CD4-positive, alpha-beta memory T cell (primary cell): ENCODE measurements around the gene C15orf40. TPM values are rescaled to one million over a fixed set of nuclear protein-coding genes. Genes with fewer than 3 reads are reported as not detected.
A peak's percentile ranks its signal among the peaks of the same experiment; 100 is the strongest.
"Not testable (repeated sequence)": the region's sequence is repeated elsewhere in the genome, so short reads cannot be mapped to it uniquely, and the experiment has no call there.

ENCODE experiments used
- CTCF ChIA-PET: fragments of 350-600 bp; sonication (Branson Sonifier 250); formaldehyde crosslinking; loops from one replicate; lab custom pipeline; 2021; ENCODE audit warnings: inconsistent platforms; ENCODE audit not compliant: partially characterized antibody; lab: Charles Lee
- POLR2A ChIA-PET: fragments of 350-600 bp; sonication (Branson Sonifier 250); formaldehyde crosslinking; loops from one replicate; lab custom pipeline; 2021; ENCODE audit not compliant: partially characterized antibody; lab: Charles Lee
- DNase-seq, 5 donors: peaks; one replicate each; pipeline versions ENCODE4 v3.0.0 to v3.0.0-alpha.2; 2020 to 2022; ENCODE audit warnings: mixed read lengths in 1 of 5
- H3K27ac ChIP-seq: one replicate; pipeline ENCODE4 v1.7.0; 2013; ENCODE audit warnings: low read depth, low read length
- H3K27me3 ChIP-seq: 2 replicates; pipeline ENCODE4 v1.7.0; 2013; ENCODE audit warnings: mild to moderate bottlenecking, low read length, moderate library complexity; ENCODE audit not compliant: insufficient read depth
- H3K36me3 ChIP-seq: 2 replicates; pipeline ENCODE4 v1.7.0; 2013; ENCODE audit warnings: mild to moderate bottlenecking, low read length, moderate library complexity; ENCODE audit not compliant: insufficient read depth
- H3K4me1 ChIP-seq: 2 replicates; pipeline ENCODE4 v1.7.0; 2013; ENCODE audit warnings: mild to moderate bottlenecking, low read length, moderate library complexity; ENCODE audit not compliant: insufficient read depth
- H3K4me3 ChIP-seq, 2 donors: one replicate each; pipeline ENCODE4 v1.7.0; 2013; ENCODE audit warnings: low read length in 2 of 2, mild to moderate bottlenecking in 1 of 2
- H3K9me3 ChIP-seq, 2 donors: one replicate each; pipeline ENCODE4 v1.7.0; 2013; ENCODE audit warnings: low read length in 2 of 2, control low read depth in 1 of 2; ENCODE audit not compliant: control insufficient read depth in 1 of 2
- H3K27ac Mint-ChIP-seq, 7 donors: one replicate each; pipeline ENCODE4 v1.8.0; 2020 to 2021; ENCODE audit warnings: mixed read lengths in 7 of 7, mild to moderate bottlenecking in 6 of 7, inconsistent platforms in 3 of 7, moderate library complexity in 3 of 7
- H3K27me3 Mint-ChIP-seq, 2 donors: one replicate each; pipeline ENCODE4 v1.8.0; 2020 to 2021; ENCODE audit warnings: mixed read lengths in 2 of 2
- H3K36me3 Mint-ChIP-seq, 2 donors: one replicate each; pipeline ENCODE4 v1.8.0; 2020 to 2021; ENCODE audit warnings: mixed read lengths in 2 of 2, inconsistent platforms in 1 of 2, mild to moderate bottlenecking in 1 of 2
- H3K4me1 Mint-ChIP-seq, 4 donors: one replicate each; pipeline ENCODE4 v1.8.0; 2020 to 2021; ENCODE audit warnings: mixed read lengths in 4 of 4, mild to moderate bottlenecking in 1 of 4
- H3K4me3 Mint-ChIP-seq, 8 donors: one replicate each; pipeline ENCODE4 v1.8.0; 2020 to 2021; ENCODE audit warnings: mixed read lengths in 8 of 8, mild to moderate bottlenecking in 7 of 8, moderate library complexity in 6 of 8, inconsistent platforms in 3 of 8
- H3K9me3 Mint-ChIP-seq, 8 donors: one replicate each; pipeline ENCODE4 v1.8.0; 2020 to 2021; ENCODE audit warnings: mixed read lengths in 8 of 8, mild to moderate bottlenecking in 5 of 8, inconsistent platforms in 3 of 8, moderate library complexity in 1 of 8
- intact Hi-C: fragments of 100-400 bp; cut with micrococcal nuclease; formaldehyde crosslinking; loops from one replicate; pipeline ENCODE4 v1.15.1; 2023
- polyA plus RNA-seq, 2 donors: library from polyadenylated mRNA; unstranded; fragments of 300-500 nt; fragmentation: Illumina TruSeq; gene quantifications; one replicate each; pipeline ENCODE4 v1.2.3, GENCODE V29; 2021
- total RNA-seq, 2 experiments: library from RNA; stranded (reverse); gene quantifications; one replicate each; pipeline ENCODE4 v1.2.3, GENCODE V29; 2021

The C15orf40 gene
- total and polyA plus RNA-seq, 4 experiments from 2014 or later: 47.0 to 61.0 (median 49.8) TPM

DNA sequence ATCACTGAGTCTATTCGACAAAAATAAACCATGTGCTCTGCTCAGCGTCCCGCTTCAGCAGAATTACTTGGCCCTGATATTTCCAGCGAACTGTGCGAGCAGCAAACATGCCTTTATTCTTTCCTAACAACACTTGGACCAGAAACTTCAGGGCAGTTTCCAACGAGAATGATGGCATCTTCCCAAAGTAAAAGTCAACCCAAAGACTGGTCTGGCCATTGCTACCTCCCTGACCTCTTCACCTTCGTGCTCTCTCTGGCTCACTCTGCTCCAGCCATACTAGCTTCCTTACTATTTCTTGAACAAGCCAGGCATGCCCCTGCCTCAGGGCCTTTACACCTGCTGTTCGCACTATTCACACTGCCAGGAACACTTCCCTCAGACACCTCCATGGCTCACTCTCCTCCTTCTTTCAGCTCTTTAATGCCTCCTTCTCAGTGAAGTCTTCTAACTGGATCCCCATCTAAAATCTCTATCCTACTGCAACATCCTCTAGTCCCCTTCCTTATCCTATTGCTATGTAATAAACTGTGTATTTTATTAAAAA is 65.2 kb downstream of the C15orf40 start:
- Mint-ChIP-seq H3K4me1 (no peaks in the 10 kb centered on the region), H3K36me3 (no peaks in the 10 kb centered on the region), H3K27me3 (peaks cover 12 to 15% of the 10 kb centered on the region in 2 donors), H3K4me3 (no peak overlapping the region), H3K27ac (no peak overlapping the region), H3K9me3 (peaks cover 0 to 2% (median 0%) of the 10 kb centered on the region in 8 donors)
- Histone ChIP-seq H3K4me3 (no peak overlapping the region), H3K27me3 (peaks cover 15% of the 10 kb centered on the region), H3K36me3 (no peaks in the 10 kb centered on the region), H3K27ac (no peak overlapping the region), H3K9me3 (no peaks in the 10 kb centered on the region), H3K4me1 (no peaks in the 10 kb centered on the region)
- ChIA-PET POLR2A (interaction anchor here (0.6 kb wide), 1 partner anchor 145 kb away, joined by 3 read pairs; no protein-coding TSS in a partner anchor), CTCF (no interaction called here)
- no peak for DNase-seq
- intact Hi-C loops: no loop called here

DNA sequence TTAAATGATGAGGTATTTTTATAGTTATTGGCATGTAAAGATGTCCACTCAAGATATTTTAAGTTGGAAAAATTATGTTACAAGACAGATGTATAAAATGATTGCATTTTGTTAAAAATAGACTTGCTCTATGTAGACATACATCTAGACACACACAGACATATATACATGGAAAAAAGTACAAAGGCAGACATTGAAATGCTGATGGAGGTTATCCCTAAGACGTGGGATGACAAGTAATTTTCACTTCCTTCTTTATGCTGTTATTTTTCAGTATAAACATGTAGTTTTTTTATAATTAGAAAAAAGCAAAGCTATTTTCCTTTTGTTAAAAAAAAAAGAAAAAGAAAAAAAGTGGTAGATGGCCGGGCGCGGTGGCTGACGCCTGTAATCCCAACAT is 66.1 kb downstream of the C15orf40 start:
- DNase-seq: no peak
- Histone ChIP-seq H3K9me3 (no peaks in the 10 kb centered on the region), H3K4me3 (no peak overlapping the region), H3K4me1 (no peaks in the 10 kb centered on the region), H3K36me3 (no peaks in the 10 kb centered on the region), H3K27ac (no peak overlapping the region), H3K27me3 (peaks cover 6% of the 10 kb centered on the region)
- H3K4me3 Mint-ChIP-seq: no peak overlapping the region
- peaks cover 15% of the 10 kb centered on the region in 2 donors for H3K27me3 Mint-ChIP-seq
- peaks cover 0 to 2% (median 0%) of the 10 kb centered on the region in 8 donors for H3K9me3 Mint-ChIP-seq
- no peaks in the 10 kb centered on the region for H3K36me3 Mint-ChIP-seq
- CTCF ChIA-PET: no interaction called here
- no peak overlapping the region for H3K27ac Mint-ChIP-seq
- POLR2A ChIA-PET: no interaction called here
- no peaks in the 10 kb centered on the region for H3K4me1 Mint-ChIP-seq
- intact Hi-C loops: no loop called here

DNA sequence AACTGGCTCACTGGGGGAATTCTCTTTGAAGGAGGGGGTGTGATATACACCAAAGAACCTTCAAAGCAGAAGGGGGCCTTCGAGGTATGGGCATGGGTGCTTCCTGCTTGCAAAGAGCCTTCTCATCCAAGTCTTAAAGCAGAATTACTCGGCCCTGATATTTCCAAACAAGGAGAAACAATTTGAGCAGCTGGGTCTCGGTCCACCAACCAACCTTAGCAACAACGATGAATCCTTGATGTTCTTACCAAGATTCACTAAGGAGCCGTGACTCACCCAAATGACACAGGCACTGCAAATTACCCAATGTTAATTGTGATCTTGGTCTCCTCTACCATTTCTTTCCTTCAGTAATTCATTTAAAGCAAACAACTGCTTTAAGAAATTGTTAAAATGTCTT is 66.6 kb downstream of the C15orf40 start:
- H3K27ac ChIP-seq: no peak overlapping the region
- no peak for DNase-seq
- intact Hi-C loops: no loop called here

DNA sequence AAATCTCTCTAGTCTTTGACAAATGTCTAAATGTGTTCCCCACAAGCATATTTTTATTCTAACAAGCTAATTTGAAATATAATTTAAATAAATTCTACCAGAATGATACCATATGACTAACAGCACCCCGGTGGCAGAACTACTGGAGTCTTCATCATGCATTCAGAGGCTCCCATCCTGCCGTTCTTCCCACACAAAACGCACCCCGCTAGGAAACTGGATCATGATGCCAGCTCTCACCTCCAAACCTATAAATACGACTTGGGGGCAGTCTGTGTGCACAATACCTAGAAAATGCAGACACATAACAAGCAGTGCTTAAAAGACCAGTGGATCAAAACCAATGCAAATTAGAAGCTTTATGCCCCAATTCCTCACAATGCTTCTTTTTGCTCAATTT is 67.4 kb downstream of the C15orf40 start:
- POLR2A ChIA-PET: no interaction called here

More for the DNA sequence above, 66.6 kb downstream of the C15orf40 start:
- Mint-ChIP-seq H3K27me3 (peaks cover 15% of the 10 kb centered on the region in 2 donors), H3K4me3 (no peak overlapping the region), H3K36me3 (no peaks in the 10 kb centered on the region), H3K9me3 (peaks cover 0 to 2% (median 0%) of the 10 kb centered on the region in 8 donors), H3K4me1 (no peaks in the 10 kb centered on the region), H3K27ac (no peak overlapping the region)
- POLR2A ChIA-PET: no interaction called here
- H3K4me3 ChIP-seq: no peak overlapping the region
- no peaks in the 10 kb centered on the region for H3K9me3 ChIP-seq
- peaks cover 4% of the 10 kb centered on the region for H3K27me3 ChIP-seq
- no peaks in the 10 kb centered on the region for H3K4me1 ChIP-seq
- CTCF ChIA-PET: no interaction called here
- H3K36me3 ChIP-seq: no peaks in the 10 kb centered on the region

DNA sequence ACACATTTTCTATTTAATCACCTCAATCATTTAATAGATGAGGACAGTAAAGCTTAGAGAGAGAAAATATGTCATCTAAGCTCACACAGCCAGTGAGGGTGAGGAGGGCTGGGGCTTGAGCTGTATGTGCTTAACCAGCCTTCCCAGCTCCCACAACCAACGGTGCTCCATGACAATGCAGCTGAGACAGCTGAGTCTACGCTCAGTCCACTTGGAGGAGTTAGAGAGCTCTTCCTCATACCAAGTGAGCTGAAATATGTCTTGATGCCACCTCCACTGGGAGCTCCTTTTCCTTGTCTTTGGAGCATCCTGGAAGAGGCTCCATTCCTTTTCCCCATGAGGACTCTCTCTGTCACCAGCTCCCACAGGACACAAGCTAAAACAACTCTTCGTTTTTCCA is 68.3 kb downstream of the C15orf40 start:
- Mint-ChIP-seq H3K4me3 (no peak overlapping the region), H3K9me3 (peaks cover 0 to 4% (median under 1%) of the 10 kb centered on the region in 8 donors), H3K27me3 (peaks cover 17 to 23% of the 10 kb centered on the region in 2 donors), H3K36me3 (peaks cover 0 to 4% of the 10 kb centered on the region in 2 donors), H3K27ac (peak overlapping the region in 1 of 7 donors; percentile 24), H3K4me1 (no peaks in the 10 kb centered on the region)
- CTCF ChIA-PET: interaction anchor here (1.0 to 1.2 kb wide), 2 partner anchors 19 to 57 kb away, joined by 3 read pairs; no protein-coding TSS in a partner anchor
- DNase-seq: no peak
- POLR2A ChIA-PET: no interaction called here
- Histone ChIP-seq H3K4me3 (no peak overlapping the region), H3K27me3 (peaks cover 4% of the 10 kb centered on the region), H3K9me3 (no peaks in the 10 kb centered on the region), H3K36me3 (no peaks in the 10 kb centered on the region), H3K4me1 (no peaks in the 10 kb centered on the region), H3K27ac (no peak overlapping the region)
- intact Hi-C loops: no loop called here

More for the DNA sequence above, 67.4 kb downstream of the C15orf40 start:
- Histone ChIP-seq H3K9me3 (no peaks in the 10 kb centered on the region), H3K27ac (no peak overlapping the region), H3K27me3 (peaks cover 4% of the 10 kb centered on the region), H3K4me1 (no peaks in the 10 kb centered on the region), H3K4me3 (no peak overlapping the region), H3K36me3 (no peaks in the 10 kb centered on the region)
- no peak overlapping the region for H3K27ac Mint-ChIP-seq
- peaks cover 0 to 2% (median under 1%) of the 10 kb centered on the region in 8 donors for H3K9me3 Mint-ChIP-seq
- no peak overlapping the region for H3K4me3 Mint-ChIP-seq
- DNase-seq: no peak
- intact Hi-C loops: no loop called here
- H3K27me3 Mint-ChIP-seq: peaks cover 15% of the 10 kb centered on the region in 2 donors
- CTCF ChIA-PET: interaction anchor here (1.2 kb wide), 1 partner anchor 56 kb away, joined by 3 read pairs; no protein-coding TSS in a partner anchor
- no peaks in the 10 kb centered on the region for H3K4me1 Mint-ChIP-seq
- peaks cover 0 to 2% of the 10 kb centered on the region in 2 donors for H3K36me3 Mint-ChIP-seq

DNA sequence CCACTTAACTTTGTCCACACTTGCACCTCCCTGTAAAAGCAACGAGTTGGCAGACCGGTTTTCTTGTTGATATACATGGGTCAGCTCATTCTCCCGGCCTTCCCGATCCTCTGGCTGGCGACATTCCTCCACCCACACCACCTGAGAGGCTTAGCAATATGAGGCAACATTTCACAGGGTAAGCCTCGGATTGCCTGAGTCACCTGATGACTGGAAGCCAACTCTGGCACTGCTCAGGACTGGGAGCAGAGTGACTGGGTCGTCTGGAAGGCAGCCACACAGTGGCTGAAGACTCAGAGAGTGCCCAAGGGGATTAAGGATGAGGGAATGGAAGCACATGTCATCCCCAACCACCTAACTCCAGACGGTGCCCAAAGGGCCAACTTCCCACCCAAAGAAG is 68.7 kb downstream of the C15orf40 start:
- ChIA-PET CTCF (interaction anchor here (1.0 kb wide), 1 partner anchor 19 kb away, joined by 3 read pairs; no protein-coding TSS in a partner anchor), POLR2A (no interaction called here)
- H3K4me1 ChIP-seq: no peaks in the 10 kb centered on the region
- H3K27ac ChIP-seq: no peak overlapping the region
- peaks cover 17 to 22% of the 10 kb centered on the region in 2 donors for H3K27me3 Mint-ChIP-seq
- H3K27ac Mint-ChIP-seq: no peak overlapping the region
- no peaks in the 10 kb centered on the region for H3K36me3 ChIP-seq
- no peaks in the 10 kb centered on the region for H3K9me3 ChIP-seq
- H3K27me3 ChIP-seq: peaks cover 4% of the 10 kb centered on the region
- H3K4me3 ChIP-seq: no peak overlapping the region
- H3K9me3 Mint-ChIP-seq: peaks cover 0 to 4% (median under 1%) of the 10 kb centered on the region in 8 donors
- DNase-seq: no peak
- no peaks in the 10 kb centered on the region for H3K4me1 Mint-ChIP-seq
- H3K36me3 Mint-ChIP-seq: peaks cover 0 to 4% of the 10 kb centered on the region in 2 donors
- no peak overlapping the region for H3K4me3 Mint-ChIP-seq
- intact Hi-C loops: no loop called here

DNA sequence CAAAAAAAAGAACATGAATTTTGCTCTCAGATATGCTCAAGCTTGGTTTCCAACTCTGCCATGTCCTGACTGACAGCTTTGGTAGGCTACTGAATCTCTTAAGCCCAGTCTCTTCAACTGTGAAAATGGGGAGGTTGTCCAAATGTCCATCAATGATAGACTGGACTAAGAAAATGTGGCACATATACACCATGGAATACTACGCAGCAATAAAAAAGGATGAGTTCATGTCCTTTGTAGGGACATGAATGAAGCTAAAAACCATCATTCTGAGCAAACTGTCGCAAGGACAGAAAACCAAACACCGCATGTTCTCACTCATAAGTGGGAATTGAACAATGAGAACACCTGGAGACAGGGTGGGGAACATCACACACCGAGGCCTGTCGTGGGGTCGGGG is 71.8 kb downstream of the C15orf40 start:
- H3K27me3 Mint-ChIP-seq: peaks cover 8 to 20% of the 10 kb centered on the region in 2 donors
- POLR2A ChIA-PET, H3K9me3 ChIP-seq, H3K9me3 Mint-ChIP-seq, H3K4me1 Mint-ChIP-seq, H3K4me3 Mint-ChIP-seq, H3K27me3 ChIP-seq, intact Hi-C loops, H3K27ac Mint-ChIP-seq, H3K27ac ChIP-seq, H3K4me3 ChIP-seq, H3K4me1 ChIP-seq, H3K36me3 Mint-ChIP-seq, H3K36me3 ChIP-seq, DNase-seq: not testable (repeated sequence)
- CTCF ChIA-PET: interaction anchor here (0.5 kb wide), 1 partner anchor 214 kb away, joined by 3 read pairs; no protein-coding TSS in a partner anchor
